Superior temporal gyrus (tissue), 1 donor: ENCODE data around the gene SLC36A1.
"Not testable (repeated sequence)": the region's sequence is repeated elsewhere in the genome, so short reads cannot be mapped to it uniquely, and the experiment has no call there.

Experiments
- DNase-seq: peaks from one replicate; pipeline ENCODE4 v3.0.0-alpha.2; 2016; ENCODE audit errors: extremely low spot score

The SLC36A1 gene

GRCh38 chr5:151483647-151484046, 36.2 kb downstream of the SLC36A1 start:
- no peak for DNase-seq

- no peak for DNase-seq
These were observed 40.1 kb downstream of the SLC36A1 start for GRCh38 chr5:151487544-151487943.

- DNase-seq: no peak
These were observed 43.2 kb downstream of the SLC36A1 start for GRCh38 chr5:151490627-151491026.

- DNase-seq: no peak
These were observed 43.7 kb downstream of the SLC36A1 start for GRCh38 chr5:151491062-151491461.

GRCh38 chr5:151492729-151493128, 45.3 kb downstream of the SLC36A1 start:
- DNase-seq: no peak

GRCh38 chr5:151493665-151494064, 46.3 kb downstream of the SLC36A1 start:
- no peak for DNase-seq

- DNase-seq: no peak
These were observed 47.9 kb downstream of the SLC36A1 start for GRCh38 chr5:151495320-151495719.

GRCh38 chr5:151496041-151496484, 48.7 kb downstream of the SLC36A1 start:
- DNase-seq: no peak

- no peak for DNase-seq
These were observed 50.1 kb downstream of the SLC36A1 start for GRCh38 chr5:151497391-151498002.

GRCh38 chr5:151498395-151499155, 51.2 kb downstream of the SLC36A1 start:
- DNase-seq: no peak

GRCh38 chr5:151499501-151500035, 52.2 kb downstream of the SLC36A1 start:
- no peak for DNase-seq

- DNase-seq: no peak
These were observed 56.6 kb downstream of the SLC36A1 start for GRCh38 chr5:151504006-151504405.

- not testable (repeated sequence) for DNase-seq
These were observed 60.9 kb downstream of the SLC36A1 start for GRCh38 chr5:151508308-151508707.

- no peak for DNase-seq
These were observed 61.8 kb downstream of the SLC36A1 start for GRCh38 chr5:151509231-151509630.

GRCh38 chr5:151509836-151510235, 62.4 kb downstream of the SLC36A1 start:
- DNase-seq: no peak

GRCh38 chr5:151517122-151517920, 69.9 kb downstream of the SLC36A1 start:
- no peak for DNase-seq

- no peak for DNase-seq
These were observed 72.9 kb downstream of the SLC36A1 start for GRCh38 chr5:151520294-151520693.

- DNase-seq: no peak
These were observed 74.8 kb downstream of the SLC36A1 start for GRCh38 chr5:151522226-151522625.

- peak; percentile 22 for DNase-seq
These were observed 75.9 kb downstream of the SLC36A1 start for GRCh38 chr5:151523335-151523734.

- no peak for DNase-seq
These were observed 80.8 kb downstream of the SLC36A1 start for GRCh38 chr5:151528153-151528552.

- no peak for DNase-seq
These were observed 81.6 kb downstream of the SLC36A1 start for GRCh38 chr5:151528996-151529395.

- DNase-seq: no peak
These were observed 84.2 kb downstream of the SLC36A1 start for GRCh38 chr5:151531581-151531980.
